ENCODE results near the gene ICAM5. TPM values are rescaled to one million over a fixed set of nuclear protein-coding genes. Genes with fewer than 3 reads are reported as not detected.

The ICAM5 gene
- total and polyA plus RNA-seq, 2 donors (not counting 1 experiment from before 2014, with no cell fraction given) = 0.47 to 2.5 TPM

- no peak for TF ChIP-seq CTCF (conservative IDR thresholded peaks at IDR 0.05 in 1 of 2, IDR thresholded peaks at IDR 0.05 in 1 of 2; ENCODE audit: low read depth in 1 of 2, low read length in 2 of 2)
- TF ChIP-seq EZH2 (IDR thresholded peaks at IDR 0.05; ENCODE audit: low read length, missing control alignments) = no peak
- H3K79me2 ChIP-seq (ENCODE audit: control insufficient read depth, insufficient read depth, low read length) = peaks cover 8% of the 10 kb centered on the region
- H4K20me1 ChIP-seq (ENCODE audit: control insufficient read depth, extremely low read depth, insufficient read depth, low read length) = no peaks in the 10 kb centered on the region
- H3K36me3 ChIP-seq (ENCODE audit: control insufficient read depth, insufficient read depth, low read length) = peaks cover 36% of the 10 kb centered on the region
- no peak overlapping the region for H3K4me3 ChIP-seq (replicated peaks in 1 of 4; ENCODE audit: control extremely low read depth in 1 of 4, insufficient read depth in 1 of 4, low read depth in 3 of 4, low read length in 4 of 4)
- no peak overlapping the region for H3K27ac ChIP-seq (ENCODE audit: insufficient read depth, low read length)
- no peak for DNase-seq (ENCODE audit: low read depth in 2 of 2)
- no peaks in the 10 kb centered on the region for H3K9me3 ChIP-seq (ENCODE audit: control insufficient read depth, insufficient read depth, low read depth, low read length)
- H3K4me2 ChIP-seq (ENCODE audit: extremely low read depth, insufficient read depth, low read length) = no peak overlapping the region
- no peak overlapping the region for H3K9ac ChIP-seq (ENCODE audit: insufficient read depth, low read length)
- H3K4me1 ChIP-seq (ENCODE audit: control insufficient read depth, extremely low read depth, insufficient read depth, low read length) = no peaks in the 10 kb centered on the region
- H3K27me3 ChIP-seq (ENCODE audit: control insufficient read depth, insufficient read depth, low read length) = no peaks in the 10 kb centered on the region
- H2AFZ ChIP-seq (ENCODE audit: low read length) = no peak overlapping the region
These were observed 36.0 kb downstream of the ICAM5 start for GRCh38 chr19:10325732-10326131.

GRCh38 chr19:10327793-10328192 lies 38.0 kb downstream of the ICAM5 start:
- Histone ChIP-seq H3K36me3 (ENCODE audit: control insufficient read depth, insufficient read depth, low read length) (peaks cover 32% of the 10 kb centered on the region), H3K9ac (ENCODE audit: insufficient read depth, low read length) (no peak overlapping the region), H3K4me3 (replicated peaks in 1 of 4; ENCODE audit: control extremely low read depth in 1 of 4, insufficient read depth in 1 of 4, low read depth in 3 of 4, low read length in 4 of 4) (no peak overlapping the region), H2AFZ (ENCODE audit: low read length) (no peak overlapping the region), H3K4me1 (ENCODE audit: control insufficient read depth, extremely low read depth, insufficient read depth, low read length) (peaks cover 4% of the 10 kb centered on the region), H3K27me3 (ENCODE audit: control insufficient read depth, insufficient read depth, low read length) (no peaks in the 10 kb centered on the region), H3K79me2 (ENCODE audit: control insufficient read depth, insufficient read depth, low read length) (peaks cover 24% of the 10 kb centered on the region), H3K4me2 (ENCODE audit: extremely low read depth, insufficient read depth, low read length) (no peak overlapping the region), H4K20me1 (ENCODE audit: control insufficient read depth, extremely low read depth, insufficient read depth, low read length) (no peaks in the 10 kb centered on the region), H3K27ac (ENCODE audit: insufficient read depth, low read length) (no peak overlapping the region), H3K9me3 (ENCODE audit: control insufficient read depth, insufficient read depth, low read depth, low read length) (no peaks in the 10 kb centered on the region)
- TF ChIP-seq CTCF (conservative IDR thresholded peaks at IDR 0.05 in 1 of 2, IDR thresholded peaks at IDR 0.05 in 1 of 2; ENCODE audit: low read depth in 1 of 2, low read length in 2 of 2) (no peak), EZH2 (IDR thresholded peaks at IDR 0.05; ENCODE audit: low read length, missing control alignments) (no peak)
- no peak for DNase-seq (ENCODE audit: low read depth in 2 of 2)

- Histone ChIP-seq H3K9me3 (ENCODE audit: control insufficient read depth, insufficient read depth, low read depth, low read length) (no peaks in the 10 kb centered on the region), H3K4me3 (replicated peaks in 1 of 4; ENCODE audit: control extremely low read depth in 1 of 4, insufficient read depth in 1 of 4, low read depth in 3 of 4, low read length in 4 of 4) (no peak overlapping the region), H4K20me1 (ENCODE audit: control insufficient read depth, extremely low read depth, insufficient read depth, low read length) (no peaks in the 10 kb centered on the region), H3K27ac (ENCODE audit: insufficient read depth, low read length) (no peak overlapping the region), H2AFZ (ENCODE audit: low read length) (no peak overlapping the region), H3K4me1 (ENCODE audit: control insufficient read depth, extremely low read depth, insufficient read depth, low read length) (peaks cover 6% of the 10 kb centered on the region), H3K36me3 (ENCODE audit: control insufficient read depth, insufficient read depth, low read length) (peaks cover 29% of the 10 kb centered on the region), H3K79me2 (ENCODE audit: control insufficient read depth, insufficient read depth, low read length) (peaks cover 26% of the 10 kb centered on the region), H3K4me2 (ENCODE audit: extremely low read depth, insufficient read depth, low read length) (no peak overlapping the region), H3K27me3 (ENCODE audit: control insufficient read depth, insufficient read depth, low read length) (no peaks in the 10 kb centered on the region), H3K9ac (ENCODE audit: insufficient read depth, low read length) (no peak overlapping the region)
- no peak for DNase-seq (ENCODE audit: low read depth in 2 of 2)
- no peak for TF ChIP-seq CTCF (conservative IDR thresholded peaks at IDR 0.05 in 1 of 2, IDR thresholded peaks at IDR 0.05 in 1 of 2; ENCODE audit: low read depth in 1 of 2, low read length in 2 of 2)
- TF ChIP-seq EZH2 (IDR thresholded peaks at IDR 0.05; ENCODE audit: low read length, missing control alignments) = no peak
These were observed 39.0 kb downstream of the ICAM5 start for GRCh38 chr19:10328558-10329429.
